HG02642 (cell line): Measurements from ENCODE around the gene FASTKD2.
A peak's percentile ranks its signal among the peaks of the same experiment; 100 is the strongest.

Experiments used
- ATAC-seq: cut with Tn5 transposase; IDR thresholded peaks from one replicate; pipeline ENCODE4 v1.9.1; 2021; ENCODE audit warnings: mild to moderate bottlenecking; ENCODE audit not compliant: unreplicated experiment, poor library complexity

Gene FASTKD2

DNA sequence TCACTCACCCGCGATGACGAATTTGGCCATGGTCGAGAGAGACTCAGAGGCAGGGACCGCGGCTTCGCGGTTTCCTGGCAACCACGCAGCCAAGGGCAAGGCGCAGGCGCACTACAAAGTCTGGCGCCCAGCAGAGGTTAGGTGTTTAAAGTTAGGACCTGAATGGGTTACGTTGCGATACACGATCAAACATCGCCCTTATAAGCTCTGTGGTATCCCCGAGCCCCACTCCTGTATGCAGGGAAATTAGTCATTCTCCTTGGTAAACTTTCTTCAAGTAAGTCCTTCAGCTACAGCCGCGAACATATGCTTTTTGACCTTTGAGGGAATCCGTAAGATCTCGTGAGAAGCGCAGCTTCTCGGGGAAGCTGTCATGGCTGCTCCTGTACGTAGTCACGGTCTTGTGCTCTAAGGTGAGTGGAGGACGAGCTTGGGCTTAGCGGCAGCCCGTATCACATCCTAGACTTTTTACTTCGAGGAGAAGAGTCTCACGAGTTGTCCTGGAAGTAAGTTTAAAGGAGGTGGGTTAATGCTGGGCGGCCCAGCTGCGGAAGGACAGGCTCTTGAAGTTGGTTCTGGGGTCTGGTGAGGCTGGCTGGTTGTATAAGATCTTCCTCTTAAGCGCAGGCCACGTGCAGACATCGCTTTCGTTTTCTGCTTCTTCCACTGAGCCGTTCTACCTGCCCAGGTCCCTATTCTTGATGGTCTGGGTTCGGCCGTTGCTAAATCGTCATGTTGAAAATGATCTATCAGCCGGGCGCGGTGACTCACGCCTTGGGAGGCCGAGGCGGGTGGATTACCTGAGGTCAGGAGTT, at the start of gene FASTKD2, which contains the start of gene MDH1B:
FASTKD2 (plus strand) TSS at position 365 of the 815 bp plus-strand sequence. CDS start 1,088 bp downstream, outside the sequence.
MDH1B (minus strand) TSS at position 87 of the 815 bp plus-strand sequence; CDS start at position 30, 57 bp downstream.
- ATAC-seq = peak; percentile 95

DNA sequence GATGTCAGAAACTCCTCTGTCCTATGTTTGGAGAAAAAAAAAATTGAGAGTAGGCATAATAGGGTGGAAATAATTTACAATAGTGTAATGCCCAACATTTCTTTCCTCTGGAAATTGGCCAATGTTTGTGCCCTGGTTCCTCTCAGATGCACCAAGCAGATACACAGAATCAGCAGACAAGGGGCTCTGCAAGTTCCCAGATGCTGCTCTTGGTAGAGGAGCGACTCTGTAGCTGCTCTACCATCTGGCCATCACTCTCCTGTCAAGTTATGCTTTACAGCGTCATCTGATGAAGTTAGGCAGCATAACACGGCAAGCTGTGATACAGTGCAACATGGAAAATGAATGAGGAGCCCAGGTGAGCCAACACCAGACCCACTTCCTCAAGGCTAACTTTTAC, 48.8 kb upstream of the FASTKD2 start:
- ATAC-seq = no peak

DNA sequence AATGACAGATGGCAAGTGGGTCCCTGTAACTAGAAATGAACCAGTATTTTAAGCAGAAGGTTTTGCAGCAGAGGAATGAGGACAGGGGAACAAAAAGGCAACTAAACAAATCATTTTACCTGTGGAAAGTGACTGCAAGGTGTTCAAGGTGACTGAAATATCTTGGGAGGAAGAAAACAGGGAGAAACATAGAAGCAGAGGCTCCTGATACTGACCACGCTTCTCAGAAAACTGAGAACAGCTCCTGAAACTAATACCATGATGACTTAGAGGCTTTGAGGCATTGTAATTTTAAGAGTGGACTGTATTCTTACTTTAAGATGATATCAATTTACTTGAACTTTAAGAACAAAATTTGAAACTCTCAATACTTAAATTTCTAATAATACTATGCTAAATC, 47.1 kb upstream of the FASTKD2 start, which contains the start of gene DYTN:
DYTN (minus strand) TSS at position 101 of the 400 bp plus-strand sequence. CDS start 117 bp downstream, outside the sequence.
- ATAC-seq = no peak

- ATAC-seq = peak; percentile 91
These were observed 44.0 kb upstream of the FASTKD2 start for GRCh38 chr2:206721256-206721920.

GRCh38 chr2:206723288-206723687, 42.1 kb upstream of the FASTKD2 start:
- ATAC-seq = no peak

GRCh38 chr2:206727287-206727686, 38.1 kb upstream of the FASTKD2 start:
- ATAC-seq = no peak

- no peak for ATAC-seq
These were observed 36.9 kb upstream of the FASTKD2 start for GRCh38 chr2:206728277-206729199.

DNA sequence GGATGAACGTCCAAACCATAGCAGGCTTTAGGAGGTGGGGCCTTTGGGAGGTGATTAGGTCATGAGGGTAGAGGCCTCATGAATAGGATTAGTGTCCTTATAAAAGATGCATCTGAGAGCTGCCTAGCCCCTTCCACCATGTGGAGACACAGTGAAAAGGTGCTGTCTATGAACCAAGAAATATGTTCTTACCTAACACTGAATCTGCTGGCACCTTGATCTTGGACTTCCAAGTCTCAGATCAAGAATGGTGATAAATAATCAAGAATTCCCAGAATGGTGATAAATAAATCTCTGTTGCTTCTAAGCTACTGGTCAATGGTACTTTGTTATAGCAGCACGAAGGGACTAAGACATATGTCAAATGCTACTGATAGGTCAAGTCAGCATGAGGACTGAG, 32.1 kb upstream of the FASTKD2 start:
- ATAC-seq = no peak

GRCh38 chr2:206736935-206737334, 28.5 kb upstream of the FASTKD2 start:
- ATAC-seq = no peak

DNA sequence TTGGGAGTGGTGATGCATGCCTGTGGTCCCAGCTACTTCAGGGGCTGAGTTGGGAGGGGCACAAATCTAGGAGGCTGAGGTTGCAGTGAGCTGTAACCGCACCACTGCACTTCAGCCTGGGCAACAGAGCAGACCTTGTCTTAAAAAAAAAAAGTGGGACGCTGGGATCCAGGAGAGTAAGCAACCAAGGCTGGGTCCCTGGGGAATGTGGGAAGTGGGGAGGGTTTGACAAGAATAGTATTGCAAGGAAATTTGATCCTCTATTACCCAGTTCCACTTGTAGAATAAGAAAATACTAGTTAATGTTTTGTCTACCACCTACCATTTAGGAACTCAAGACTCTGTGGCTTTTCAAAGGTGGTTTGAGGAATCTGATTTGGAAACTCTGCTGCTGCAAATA, 26.1 kb upstream of the FASTKD2 start:
- no peak for ATAC-seq

GRCh38 chr2:206740800-206741199, 24.6 kb upstream of the FASTKD2 start:
- ATAC-seq = no peak

GRCh38 chr2:206756816-206757215, 8.6 kb upstream of the FASTKD2 start:
- no peak for ATAC-seq

GRCh38 chr2:206764673-206765241, 649 bp upstream of the FASTKD2 start:
- ATAC-seq = no peak

- no peak for ATAC-seq
These were observed 888 bp downstream of the FASTKD2 start for GRCh38 chr2:206766057-206766930.

DNA sequence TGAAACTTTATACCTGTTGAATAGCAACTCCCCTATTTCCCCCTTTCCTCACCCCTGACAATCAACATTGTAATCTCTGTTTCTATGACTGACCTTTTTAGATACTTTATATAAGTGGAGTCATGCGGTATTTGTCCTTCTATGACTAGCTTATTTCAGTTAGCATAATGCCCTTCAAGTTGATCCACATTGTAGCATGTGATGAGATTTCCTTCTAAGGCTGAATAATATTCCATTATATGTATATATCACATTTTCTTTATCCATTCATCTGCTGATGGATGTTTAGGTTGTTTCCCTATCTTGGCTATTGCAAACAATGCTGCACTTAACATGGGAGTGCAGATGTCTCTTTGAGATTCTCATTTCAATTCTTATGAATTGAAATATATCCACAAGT, 9.5 kb downstream of the FASTKD2 start:
- no peak for ATAC-seq

GRCh38 chr2:206776432-206776831, 11.0 kb downstream of the FASTKD2 start:
- ATAC-seq = no peak

DNA sequence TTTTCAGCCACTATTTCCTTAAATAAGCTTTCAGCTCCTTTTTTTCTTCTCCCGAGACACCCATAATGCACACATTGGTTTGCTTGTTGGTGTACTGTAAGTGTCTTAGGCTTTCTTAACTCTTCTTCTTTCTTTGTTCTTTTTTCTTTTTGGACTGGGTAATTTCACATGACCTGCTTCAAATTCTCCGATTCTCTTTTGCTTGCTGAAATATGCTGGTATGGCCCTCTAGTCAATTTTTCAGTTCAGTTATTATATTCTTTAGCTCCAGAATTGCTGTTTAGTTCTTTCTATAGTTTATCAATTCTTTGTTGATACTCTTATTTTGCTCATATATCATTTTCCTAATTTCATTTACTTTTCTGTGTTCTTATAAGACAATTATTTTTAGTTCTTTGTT, 15.3 kb downstream of the FASTKD2 start:
- ATAC-seq = no peak

DNA sequence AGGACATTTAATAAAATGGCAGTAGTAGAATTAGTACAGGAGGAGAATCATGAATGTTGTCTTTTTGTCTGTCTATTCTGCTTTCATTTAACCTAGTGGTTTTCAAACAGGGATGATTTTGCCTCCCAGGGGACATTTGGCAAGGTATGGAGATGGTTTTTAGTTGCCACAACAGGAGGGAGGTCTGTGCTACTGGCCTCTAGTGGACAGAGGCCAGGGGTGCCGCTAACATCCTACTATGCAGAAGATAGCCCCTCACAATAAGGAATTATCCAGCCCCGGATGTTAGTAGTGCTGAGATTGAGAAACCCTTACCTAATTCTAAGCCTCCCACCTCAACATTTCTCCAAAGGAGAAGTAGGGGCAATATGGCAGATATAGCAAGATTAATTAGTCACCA, 18.3 kb downstream of the FASTKD2 start:
- ATAC-seq = peak; percentile 43
